Heart left ventricle (tissue), 13 donors: Measurements from ENCODE around the gene IFFO2.

Experiments
- POLR2A ChIP-seq, 2 donors: fragments of 450-650 bp; IDR thresholded peaks; one replicate each; pipeline ENCODE4 v1.6.1; 2017; ENCODE audit warnings: antibody characterized with exemption in 2 of 2, mild to moderate bottlenecking in 2 of 2, moderate library complexity in 2 of 2
- TF ChIP-seq, protein P1 (sequence below), 12 donors: fragments of 200-600 bp; sonication (generic) in 4 of 12; IDR thresholded peaks; one replicate each; pipeline versions ENCODE4 v1.5.0 to v1.8.0; 2018 to 2022; ENCODE audit warnings: antibody characterized with exemption in 12 of 12, mild to moderate bottlenecking in 5 of 12
- donor health status: ischemic (EF 13 %, LVEDD 7.1; RV severe dilation, severe dysfunction).
- donor health status: DM: no; HTN: yes; CAD: no.
- donor health status: DM: no; HTN: no; CAD: no.
- donor health status: ischemic (EF 25% LVEDD 6.9; RV normal size, moderate dysfunction).
- donor health status: ischemic (EF 25% LVEDD 5.7; RV mildly dilated, moderate dysfunction).
- donor health status: ischemic (EF 35%, LVEDD 5.7; RV mildly dilated, moderate dysfunction).
- donor health status: nonischemic (EF 11% LVEDD 7.7; RV severe dilation, severe dysfunction).
- donor health status: DM: yes; HTN: yes; CAD: no.
- donor health status: PGD.
- donor health status: ischemic (EF 29% LVEDD 5.4; RV normal size, mild dysfunction).
- donor health status: nonischemic (EF 23%, LVEDD 6.1; RV moderate dilation, normal function).

DNA sequence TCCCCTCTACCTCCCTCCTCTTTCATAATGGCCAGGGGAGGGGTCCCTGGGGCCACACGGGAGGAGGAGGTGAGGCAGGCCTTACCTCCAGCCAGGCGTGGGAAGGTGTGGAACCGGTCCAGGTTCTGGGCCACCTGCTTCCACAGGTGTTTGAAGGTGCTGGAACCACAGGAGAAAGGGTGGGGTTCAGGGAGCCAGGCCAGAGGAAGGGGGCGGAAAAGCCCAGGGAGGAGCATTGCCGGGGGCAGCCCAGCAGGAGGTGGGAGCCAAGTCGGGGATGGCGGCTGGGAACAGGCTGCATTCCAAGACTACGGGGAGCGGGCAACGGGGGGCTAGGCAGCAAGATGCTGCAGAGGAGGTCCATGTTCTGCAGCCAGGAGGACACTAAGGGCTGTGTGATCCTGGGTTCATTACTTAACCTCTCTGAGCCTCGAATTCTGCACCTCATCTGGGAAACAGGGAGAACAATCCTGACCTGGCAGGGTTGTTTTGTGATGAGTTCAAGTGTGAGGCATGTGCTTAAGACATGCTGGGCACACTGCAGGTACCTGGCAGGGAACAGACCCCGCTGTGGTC, 77.2 kb downstream of the IFFO2 start:
- TF ChIP-seq, protein P1, sequence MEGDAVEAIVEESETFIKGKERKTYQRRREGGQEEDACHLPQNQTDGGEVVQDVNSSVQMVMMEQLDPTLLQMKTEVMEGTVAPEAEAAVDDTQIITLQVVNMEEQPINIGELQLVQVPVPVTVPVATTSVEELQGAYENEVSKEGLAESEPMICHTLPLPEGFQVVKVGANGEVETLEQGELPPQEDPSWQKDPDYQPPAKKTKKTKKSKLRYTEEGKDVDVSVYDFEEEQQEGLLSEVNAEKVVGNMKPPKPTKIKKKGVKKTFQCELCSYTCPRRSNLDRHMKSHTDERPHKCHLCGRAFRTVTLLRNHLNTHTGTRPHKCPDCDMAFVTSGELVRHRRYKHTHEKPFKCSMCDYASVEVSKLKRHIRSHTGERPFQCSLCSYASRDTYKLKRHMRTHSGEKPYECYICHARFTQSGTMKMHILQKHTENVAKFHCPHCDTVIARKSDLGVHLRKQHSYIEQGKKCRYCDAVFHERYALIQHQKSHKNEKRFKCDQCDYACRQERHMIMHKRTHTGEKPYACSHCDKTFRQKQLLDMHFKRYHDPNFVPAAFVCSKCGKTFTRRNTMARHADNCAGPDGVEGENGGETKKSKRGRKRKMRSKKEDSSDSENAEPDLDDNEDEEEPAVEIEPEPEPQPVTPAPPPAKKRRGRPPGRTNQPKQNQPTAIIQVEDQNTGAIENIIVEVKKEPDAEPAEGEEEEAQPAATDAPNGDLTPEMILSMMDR (IDR thresholded peaks at IDR 0.05), result no peak
- TF ChIP-seq POLR2A (IDR thresholded peaks at IDR 0.05), result no peak
